Liver (tissue), 3 donors: ENCODE results near the gene HSD3B7.

ENCODE experiments used
- CTCF ChIP-seq: fragments of 150-350 bp; IDR thresholded peaks from 2 replicates; pipeline ENCODE4 v1.5.1; 2017; ENCODE audit warnings: improper control_type of control experiment, low read depth, low read length; ENCODE audit not compliant: missing input control
- MAX ChIP-seq: IDR thresholded peaks from 2 replicates; pipeline ENCODE4 v1.6.1; 2016; ENCODE audit warnings: antibody characterized with exemption
- RAD21 ChIP-seq, 2 donors: IDR thresholded peaks; 2 replicates each; pipeline ENCODE4 v1.6.1; 2016; ENCODE audit warnings: antibody characterized with exemption in 2 of 2, mild to moderate bottlenecking in 2 of 2
- YY1 ChIP-seq: IDR thresholded peaks from 2 replicates; pipeline ENCODE4 v1.6.1; 2016; ENCODE audit warnings: antibody characterized with exemption, mild to moderate bottlenecking
- ZBTB33 ChIP-seq: IDR thresholded peaks from 2 replicates; pipeline ENCODE4 v1.6.1; 2016; ENCODE audit warnings: antibody characterized with exemption
- donor health status: healthy.
- donor health status: healthy.

GRCh38 chr16:30980959-30981358 is 4.0 kb upstream of the HSD3B7 start:
- TF ChIP-seq RAD21 (IDR thresholded peaks at IDR 0.05) (no peak), CTCF (no peak), MAX (no peak), ZBTB33 (no peak), YY1 (no peak)
